Panc1 (cell line): ENCODE measurements around the gene ZKSCAN3. TPM values are rescaled to one million over a fixed set of nuclear protein-coding genes. Genes with fewer than 3 reads are reported as not detected.

Experiments
- ATAC-seq: fragments of 200-7000 bp; cut with Tn5 transposase; 2 replicates; pipeline ENCODE4 v1.9.1; 2020; ENCODE audit warnings: mild to moderate bottlenecking, moderate library complexity
- BruUV-seq: library from RNA; stranded (reverse); fragments of 400-500 nt; replicated peaks from 2 replicates; lab custom pipeline; 2021; lab: Mats Ljungman, UMichigan
- CTCF ChIA-PET: fragments of 300-600 bp; sonication (Branson Sonifier 250); formaldehyde crosslinking; loops from one replicate; lab custom pipeline; 2022; ENCODE audit warnings: antibody characterized with exemption; lab: Charles Lee
- POLR2A ChIA-PET: fragments of 300-600 bp; sonication (Branson Sonifier 250); formaldehyde crosslinking; loops from one replicate; lab custom pipeline; 2022; ENCODE audit warnings: antibody characterized with exemption; lab: Charles Lee
- DNase-seq: peaks from one replicate; pipeline ENCODE4 v3.0.0-alpha.2; 2010; ENCODE audit warnings: low read depth, low spot score
- H3K27ac ChIP-seq: 2 replicates; pipeline ENCODE4 v1.5.1; 2011; ENCODE audit warnings: mild to moderate bottlenecking, low read length, inconsistent platforms
- H3K27me3 ChIP-seq: fragments of 200-500 bp; sonication (Bioruptor generic); 2 replicates; pipeline ENCODE4 v1.6.0; 2014; ENCODE audit warnings: low read length, inconsistent platforms; ENCODE audit not compliant: control insufficient read depth, insufficient read depth
- H3K36me3 ChIP-seq: fragments of 200-500 bp; sonication (Bioruptor generic); 2 replicates; pipeline ENCODE4 v1.5.1; 2014; ENCODE audit warnings: inconsistent platforms, mild to moderate bottlenecking, low read length, moderate library complexity; ENCODE audit not compliant: control insufficient read depth, insufficient read depth
- H3K4me1 ChIP-seq: 2 replicates; pipeline ENCODE4 v1.5.1; 2011; ENCODE audit warnings: inconsistent platforms, mild to moderate bottlenecking, low read length, moderate library complexity; ENCODE audit not compliant: control insufficient read depth, insufficient read depth
- H3K4me3 ChIP-seq, 2 experiments: 2 replicates each; pipeline ENCODE4 v1.5.1; 2011 to 2012; ENCODE audit warnings: low read depth in 2 of 2, low read length in 2 of 2, mild to moderate bottlenecking in 2 of 2, inconsistent platforms in 1 of 2, moderate library complexity in 1 of 2
- H3K9me3 ChIP-seq: fragments of 200-500 bp; sonication (Bioruptor generic); 2 replicates; pipeline ENCODE4 v1.5.1; 2014; ENCODE audit warnings: low read depth, mild to moderate bottlenecking, inconsistent platforms, low read length, moderate library complexity; ENCODE audit not compliant: control insufficient read depth, insufficient read depth
- CTCF ChIP-seq: fragments of 450-650 bp; IDR thresholded peaks from 2 replicates; pipeline ENCODE4 v1.5.1; 2017; ENCODE audit warnings: mild to moderate bottlenecking
- POLR2AphosphoS5 ChIP-seq: IDR thresholded peaks from 2 replicates; pipeline ENCODE4 v1.6.1; 2012; ENCODE audit warnings: mild to moderate bottlenecking, low read depth, low read length, moderate library complexity
- REST ChIP-seq, 2 experiments: IDR thresholded peaks; 2 replicates each; pipeline ENCODE4 v1.6.1; 2011 to 2012; ENCODE audit warnings: low read depth in 2 of 2, control low read depth in 1 of 2, low read length in 1 of 2, mild to moderate bottlenecking in 1 of 2, moderate library complexity in 1 of 2; ENCODE audit not compliant: insufficient read depth in 1 of 2
- SIN3A ChIP-seq: IDR thresholded peaks from 2 replicates; pipeline ENCODE4 v1.6.1; 2012; ENCODE audit warnings: low read depth, mild to moderate bottlenecking, low read length, moderate library complexity, borderline replicate concordance; ENCODE audit not compliant: insufficient read depth
- TCF7L2 ChIP-seq: IDR thresholded peaks from 2 replicates; pipeline ENCODE4 v1.6.1; 2011; ENCODE audit warnings: mild to moderate bottlenecking, low read depth, low read length, inconsistent platforms
- in situ Hi-C: cut with HindIII; loops from 2 replicates; pipeline ENCODE4 v1.10.0; 2016; ENCODE audit warnings: low sequenced_read_pairs, low pct_unique_long_range_greater_than_20kb
- intact Hi-C: fragments of 100-400 bp; cut with micrococcal nuclease; formaldehyde crosslinking; loops from one replicate; pipeline ENCODE4 v1.10.0; 2022; ENCODE audit not compliant: unreplicated experiment
- total RNA-seq: library from RNA; stranded (reverse); gene quantifications from one replicate; pipeline ENCODE4 v1.2.1, GENCODE V29; 2021; ENCODE audit not compliant: unreplicated experiment

The ZKSCAN3 gene
- total RNA-seq, 1 experiment from 2014 or later: 7.0 TPM

GRCh38 chr6:28378644-28379043, 28.9 kb downstream of the ZKSCAN3 start:
- Histone ChIP-seq H3K27ac (no peak overlapping the region), H3K4me3 (no peak overlapping the region), H3K36me3 (no peaks in the 10 kb centered on the region; the same call in 1 of the 2 replicates), H3K4me1 (peaks cover 8% of the 10 kb centered on the region; the same call in 1 of the 2 replicates), H3K9me3 (peaks cover 16% of the 10 kb centered on the region; the same call in 1 of the 2 replicates), H3K27me3 (no peaks in the 10 kb centered on the region)
- TF ChIP-seq SIN3A (no peak), TCF7L2 (no peak), REST (IDR thresholded peaks at IDR 0.05; ENCODE audit: insufficient read depth in 1 of 2, low read depth in 2 of 2, low read length in 1 of 2) (no peak), CTCF (no peak), POLR2AphosphoS5 (no peak)
- ChIA-PET CTCF (interaction anchor here (1.0 kb wide), 1 partner anchor 22 kb away, joined by 3 read pairs; no protein-coding TSS in a partner anchor), POLR2A (no interaction called here)
- DNase-seq (no peak), ATAC-seq (no peak)
- no TSS peak for BruUV-seq
- intact Hi-C loops (no loop called here), in situ Hi-C loops (no loop called here)

GRCh38 chr6:28380381-28380780, 30.6 kb downstream of the ZKSCAN3 start:
- BruUV-seq: no TSS peak
- no peak overlapping the region for H3K27ac ChIP-seq
- peaks cover 16% of the 10 kb centered on the region; the same call in 1 of the 2 replicates for H3K9me3 ChIP-seq
- intact Hi-C loops: no loop called here
- DNase-seq (no peak), ATAC-seq (no peak)
- ChIA-PET CTCF (interaction anchor here (0.6 kb wide), 1 partner anchor 157 kb away, joined by 3 read pairs; no protein-coding TSS in a partner anchor), POLR2A (no interaction called here)
- H3K4me1 ChIP-seq: peaks cover 15% of the 10 kb centered on the region
- H3K27me3 ChIP-seq: no peaks in the 10 kb centered on the region
- TF ChIP-seq REST (IDR thresholded peaks at IDR 0.05; ENCODE audit: insufficient read depth in 1 of 2, low read depth in 2 of 2, low read length in 1 of 2) (no peak), CTCF (no peak), SIN3A (no peak), POLR2AphosphoS5 (no peak), TCF7L2 (no peak)
- in situ Hi-C loops: no loop called here
- no peak overlapping the region for H3K4me3 ChIP-seq
- no peaks in the 10 kb centered on the region; the same call in 1 of the 2 replicates for H3K36me3 ChIP-seq
